ENCODE results near the gene TMEM132A. TPM values are rescaled to one million over a fixed set of nuclear protein-coding genes. Genes with fewer than 3 reads are reported as not detected.
A peak's percentile ranks its signal among the peaks of the same experiment; 100 is the strongest.

The TMEM132A gene
- total and polyA plus RNA-seq, 10 of the 15 experiments (the other 5 are each of a cell fraction or from before 2014, with no cell fraction given) = 0.16 to 25.0 (median 4.3) TPM

GRCh38 chr11:60899046-60899936 is 25.0 kb upstream of the TMEM132A start (continued):
- no peak for TF ChIP-seq BRCA1 (IDR thresholded peaks at IDR 0.05; ENCODE audit: low read depth, low read length)
- no peak for TF ChIP-seq HCFC1 (IDR thresholded peaks at IDR 0.05; ENCODE audit: low read length)
- TF ChIP-seq MAX (IDR thresholded peaks at IDR 0.05; ENCODE audit: low read depth, low read length) = no peak
- no peak for TF ChIP-seq POLR2AphosphoS2 (IDR thresholded peaks at IDR 0.05; ENCODE audit: low read depth, low read length)
- TF ChIP-seq ZBED1 (IDR thresholded peaks at IDR 0.05; ENCODE audit: borderline replicate concordance) = no peak
- TF ChIP-seq TBL1XR1 (IDR thresholded peaks at IDR 0.05; ENCODE audit: low read depth, low read length) = no peak
- TF ChIP-seq SIN3A (IDR thresholded peaks at IDR 0.05; ENCODE audit: low read depth, low read length) = no peak
- TF ChIP-seq YBX1 (IDR thresholded peaks at IDR 0.05) = no peak
- TF ChIP-seq CTCF (IDR thresholded peaks at IDR 0.05 in 2 of 3, conservative IDR thresholded peaks at IDR 0.05 in 1 of 3; ENCODE audit: control insufficient read depth in 2 of 3, extremely low read depth in 1 of 3, insufficient read depth in 1 of 3, low read depth in 3 of 3, low read length in 3 of 3) = peak; percentile 85 to 98 (median 94)
- TF ChIP-seq SMARCA5 (IDR thresholded peaks at IDR 0.05) = no peak
- TF ChIP-seq CREM (IDR thresholded peaks at IDR 0.05; ENCODE audit: low read depth) = no peak
